IMR-90 (cell line): ENCODE measurements around the gene LRCH3. TPM values are rescaled to one million over a fixed set of nuclear protein-coding genes. Genes with fewer than 3 reads are reported as not detected.

Experiments
- ATAC-seq: fragments of 200-7000 bp; cut with Tn5 transposase; 2 replicates; pipeline ENCODE4 v1.9.1; 2020; ENCODE audit warnings: low read depth, mild to moderate bottlenecking, moderate library complexity
- BruUV-seq: library from RNA; stranded (reverse); fragments of 400-500 nt; replicated peaks from 2 replicates; lab custom pipeline; 2021; lab: Mats Ljungman, UMichigan
- CTCF ChIA-PET: fragments of 300-600 bp; formaldehyde crosslinking; extraction: SDS; loops from one replicate; lab custom pipeline; 2021; ENCODE audit warnings: antibody characterized with exemption; lab: Yijun Ruan, JAX
- POLR2A ChIA-PET: fragments of 300-600 bp; sonication (Branson Sonifier 250); formaldehyde crosslinking; loops from one replicate; lab custom pipeline; 2022; ENCODE audit warnings: antibody characterized with exemption; ENCODE audit not compliant: unreplicated experiment; lab: Charles Lee
- DNase-seq: peaks from one replicate; pipeline ENCODE4 v3.0.0; 2013
- H2AFZ ChIP-seq: replicated peaks from 2 replicates; pipeline ENCODE3; 2013; ENCODE audit warnings: low read length, mild to moderate bottlenecking; ENCODE audit not compliant: poor library complexity
- H2AK5ac ChIP-seq: 2 replicates; pipeline ENCODE4 v1.6.1; 2013; ENCODE audit warnings: low read depth, low read length, inconsistent platforms
- H2AK9ac ChIP-seq: replicated peaks from 2 replicates; pipeline ENCODE3; 2013; ENCODE audit warnings: mild to moderate bottlenecking, low read depth, low read length, moderate library complexity; ENCODE audit not compliant: poor library complexity
- H2BK120ac ChIP-seq: 2 replicates; pipeline ENCODE4 v1.6.1; 2013; ENCODE audit warnings: low read depth, low read length, inconsistent platforms
- H2BK15ac ChIP-seq: 3 replicates; pipeline ENCODE4 v1.6.1; 2013; ENCODE audit warnings: low read depth, low read length, inconsistent platforms
- H2BK20ac ChIP-seq: 2 replicates; pipeline ENCODE4 v1.6.1; 2013; ENCODE audit warnings: low read depth, mild to moderate bottlenecking, inconsistent platforms, low read length, moderate library complexity
- H2BK5ac ChIP-seq: 2 replicates; pipeline ENCODE4 v1.6.1; 2013; ENCODE audit warnings: mild to moderate bottlenecking, low read depth, low read length, inconsistent platforms; ENCODE audit not compliant: poor library complexity, severe bottlenecking
- H3K14ac ChIP-seq: replicated peaks from 2 replicates; pipeline ENCODE4 v1.6.1; 2013; ENCODE audit warnings: low read depth, low read length, inconsistent platforms
- H3K18ac ChIP-seq: 2 replicates; pipeline ENCODE4 v1.6.1; 2013; ENCODE audit warnings: low read depth, low read length, control low read depth
- H3K23ac ChIP-seq: 2 replicates; pipeline ENCODE4 v1.6.1; 2013; ENCODE audit warnings: low read depth, low read length, inconsistent platforms
- H3K27ac ChIP-seq: 2 replicates; pipeline ENCODE4 v1.5.1; 2013; ENCODE audit warnings: mild to moderate bottlenecking, control low read depth, low read length; ENCODE audit not compliant: insufficient read depth
- H3K27me3 ChIP-seq: 2 replicates; pipeline ENCODE4 v1.6.1; 2013; ENCODE audit warnings: low read length; ENCODE audit not compliant: control insufficient read depth, insufficient read depth
- H3K36me3 ChIP-seq: 2 replicates; pipeline ENCODE4 v1.6.1; 2013; ENCODE audit warnings: low read length, mixed read lengths; ENCODE audit not compliant: control insufficient read depth, insufficient read depth
- H3K4ac ChIP-seq: 2 replicates; pipeline ENCODE4 v1.6.1; 2013; ENCODE audit warnings: low read depth, low read length, inconsistent platforms
- H3K4me1 ChIP-seq: 2 replicates; pipeline ENCODE4 v1.6.1; 2013; ENCODE audit warnings: low read length, mixed read lengths; ENCODE audit not compliant: control insufficient read depth, insufficient read depth
- H3K4me2 ChIP-seq: 2 replicates; pipeline ENCODE4 v1.6.1; 2013; ENCODE audit warnings: low read depth, mild to moderate bottlenecking, control low read depth, low read length, moderate library complexity
- H3K4me3 ChIP-seq: 2 replicates; pipeline ENCODE4 v1.5.1; 2013; ENCODE audit warnings: low read depth, mild to moderate bottlenecking, control low read depth, low read length, moderate library complexity; ENCODE audit not compliant: insufficient read depth
- H3K56ac ChIP-seq: 2 replicates; pipeline ENCODE4 v1.6.1; 2013; ENCODE audit warnings: low read length, inconsistent platforms; ENCODE audit not compliant: insufficient read depth; ENCODE audit errors: extremely low read depth
- H3K79me1 ChIP-seq, 2 experiments: 2 replicates each; pipeline ENCODE4 v1.6.1; 2013; ENCODE audit warnings: low read length in 2 of 2, inconsistent platforms in 1 of 2, low read depth in 1 of 2
- H3K9ac ChIP-seq: 2 replicates; pipeline ENCODE4 v1.6.1; 2013; ENCODE audit warnings: low read depth, low read length, control low read depth
- H3K9me1 ChIP-seq: 2 replicates; pipeline ENCODE4 v1.6.1; 2013; ENCODE audit warnings: low read length, inconsistent platforms; ENCODE audit not compliant: insufficient read depth
- H3K9me3 ChIP-seq: 2 replicates; pipeline ENCODE4 v1.6.1; 2013; ENCODE audit warnings: low read length; ENCODE audit not compliant: control insufficient read depth, insufficient read depth
- H4K20me1 ChIP-seq: 2 replicates; pipeline ENCODE4 v1.6.1; 2013; ENCODE audit warnings: low read length, inconsistent platforms; ENCODE audit not compliant: insufficient read depth
- H4K5ac ChIP-seq: 2 replicates; pipeline ENCODE4 v1.6.1; 2013; ENCODE audit warnings: mild to moderate bottlenecking, low read depth, low read length, control low read depth
- H4K8ac ChIP-seq, 2 experiments: 2 replicates each; pipeline ENCODE4 v1.6.1; 2013; ENCODE audit warnings: low read depth in 2 of 2, low read length in 2 of 2, control low read depth in 1 of 2, inconsistent platforms in 1 of 2
- H4K91ac ChIP-seq: 2 replicates; pipeline ENCODE4 v1.6.1; 2013; ENCODE audit warnings: low read depth, low read length, inconsistent platforms; ENCODE audit not compliant: insufficient read depth
- BHLHE40 ChIP-seq: fragments of 150-350 bp; IDR thresholded peaks from 2 replicates; pipeline ENCODE4 v1.6.1; 2016; ENCODE audit warnings: mild to moderate bottlenecking, low read depth, low read length
- CEBPB ChIP-seq: IDR thresholded peaks from 2 replicates; pipeline ENCODE4 v1.6.1; 2012; ENCODE audit warnings: low read depth, low read length, improper control_type of control experiment
- CHD1 ChIP-seq: IDR thresholded peaks from 2 replicates; pipeline ENCODE4 v1.6.1; 2012; ENCODE audit warnings: low read depth, low read length, improper control_type of control experiment
- ELK1 ChIP-seq: fragments of 150-350 bp; IDR thresholded peaks from 2 replicates; pipeline ENCODE4 v1.6.1; 2016; ENCODE audit warnings: low read depth, mild to moderate bottlenecking, low read length, moderate library complexity, borderline replicate concordance
- FOS ChIP-seq: fragments of 150-350 bp; IDR thresholded peaks from 2 replicates; pipeline ENCODE4 v1.6.1; 2016; ENCODE audit warnings: low read depth, low read length
- MAFK ChIP-seq: IDR thresholded peaks from 2 replicates; pipeline ENCODE4 v1.6.1; 2012; ENCODE audit warnings: low read depth, low read length, improper control_type of control experiment
- MAZ ChIP-seq: IDR thresholded peaks from 2 replicates; pipeline ENCODE4 v1.6.1; 2012; ENCODE audit warnings: low read depth, mild to moderate bottlenecking, low read length, improper control_type of control experiment, moderate library complexity, borderline replicate concordance
- MXI1 ChIP-seq: IDR thresholded peaks from 2 replicates; pipeline ENCODE4 v1.6.1; 2012; ENCODE audit warnings: low read depth, mild to moderate bottlenecking, low read length, moderate library complexity, borderline replicate concordance
- NFE2L2 ChIP-seq: fragments of 150-350 bp; IDR thresholded peaks from 2 replicates; pipeline ENCODE4 v1.6.1; 2016; ENCODE audit warnings: low read depth, mild to moderate bottlenecking, low read length
- POLR2A ChIP-seq: IDR thresholded peaks from 2 replicates; pipeline ENCODE4 v1.6.1; 2012; ENCODE audit warnings: mild to moderate bottlenecking, low read depth, low read length
- RAD21 ChIP-seq: IDR thresholded peaks from 2 replicates; pipeline ENCODE4 v1.6.1; 2012; ENCODE audit warnings: low read length, improper control_type of control experiment
- RCOR1 ChIP-seq: IDR thresholded peaks from 2 replicates; pipeline ENCODE4 v1.6.1; 2012; ENCODE audit warnings: mild to moderate bottlenecking, low read length, improper control_type of control experiment; ENCODE audit not compliant: insufficient replicate concordance
- RFX5 ChIP-seq: IDR thresholded peaks from 2 replicates; pipeline ENCODE4 v1.8.0; 2012; ENCODE audit warnings: low read depth, mild to moderate bottlenecking, low read length, moderate library complexity
- SMC3 ChIP-seq: fragments of 150-350 bp; IDR thresholded peaks from 2 replicates; pipeline ENCODE4 v1.6.1; 2016; ENCODE audit warnings: low read depth, mild to moderate bottlenecking, antibody characterized with exemption, low read length, moderate library complexity
- WGBS, 2 experiments: methylation state at CpG; one replicate each; pipeline versions ENCODE4 v1.1.5 to v1.1.7; 2013; ENCODE audit warnings: missing lambda C conversion rate in 2 of 2; ENCODE audit not compliant: insufficient read length in 1 of 2; ENCODE audit errors: extremely low coverage in 2 of 2; 5-methylcytosine and 5-hydroxymethylcytosine counted together
- dilution Hi-C: fragments of 300-500 bp; cut with HindIII; formaldehyde crosslinking; loops from one replicate; pipeline ENCODE4 v1.14.3; 2018; ENCODE audit warnings: low sequenced_read_pairs; ENCODE audit not compliant: unreplicated experiment
- in situ Hi-C: fragments of 300-500 bp; cut with MboI; formaldehyde crosslinking; loops from 3 replicates; pipeline ENCODE4 v1.14.3; 2019; ENCODE audit warnings: low sequenced_read_pairs, inconsistent platforms, mixed read lengths
- intact Hi-C: fragments of 100-400 bp; cut with micrococcal nuclease; formaldehyde crosslinking; loops from 2 replicates; pipeline ENCODE4 v1.10.0; 2022
- polyA plus RNA-seq, 3 experiments: library from polyadenylated mRNA; depleted of rRNA; stranded (reverse); fragments of >200 nt; gene quantifications; 2 replicates each; pipeline ENCODE4 v1.2.3, GENCODE V29; 2012; ENCODE audit warnings: low replicate concordance in 1 of 3
- total RNA-seq: library from RNA; depleted of rRNA; stranded (reverse); fragments of >200 nt; gene quantifications from 2 replicates; pipeline ENCODE4 v1.2.3, GENCODE V29; 2012
- TF ChIP-seq, protein P1 (sequence below): fragments of 150-350 bp; IDR thresholded peaks from 2 replicates; pipeline ENCODE4 v1.6.1; 2017; ENCODE audit warnings: mild to moderate bottlenecking, antibody characterized with exemption, low read length, low read depth
- TF ChIP-seq, protein P2 (sequence below): conservative IDR thresholded peaks from 2 replicates; pipeline ENCODE4 v1.5.1; 2012; ENCODE audit warnings: mild to moderate bottlenecking, low read depth, low read length, improper control_type of control experiment

LRCH3 gene
- total and polyA plus RNA-seq, 2 of the 4 experiments (the other 2 are of a cell fraction): 28.5 to 40.5 TPM

DNA sequence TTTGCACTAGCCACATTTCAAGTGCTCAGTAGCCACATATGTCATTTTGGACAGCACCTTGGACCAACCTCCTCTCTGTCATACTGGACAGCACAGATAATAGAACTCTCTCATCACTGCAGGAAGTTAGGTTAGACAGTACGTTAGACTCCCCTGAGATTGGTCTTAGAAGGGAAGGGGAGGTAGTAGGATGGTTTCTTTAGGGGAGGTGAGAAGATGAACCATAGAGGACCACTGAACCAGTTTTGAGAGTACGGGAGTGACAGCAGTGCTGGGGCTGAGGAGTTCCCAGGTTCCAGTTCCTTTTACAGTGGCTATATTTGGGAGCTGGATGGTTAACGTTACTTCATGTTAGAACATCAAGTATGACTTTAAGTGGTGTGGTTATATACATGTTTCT is 7.8 kb downstream of the LRCH3 start:
- intact Hi-C loops: no loop called here
- no peak overlapping the region for H3K27ac ChIP-seq

More for the DNA sequence above, 7.8 kb downstream of the LRCH3 start:
- no peak overlapping the region for H3K9ac ChIP-seq
- no peak for ATAC-seq
- BruUV-seq: no TSS peak
- H4K20me1 ChIP-seq: peaks cover 91% of the 10 kb centered on the region
- H3K4me3 ChIP-seq: no peak overlapping the region
- in situ Hi-C loops (no loop called here), dilution Hi-C loops (no loop called here)
- no peak overlapping the region for H2AFZ ChIP-seq
- H3K23ac ChIP-seq: peak overlapping the region; percentile 13
- peak overlapping the region; percentile 14 for H3K18ac ChIP-seq
- H2BK15ac ChIP-seq: no peak overlapping the region; the same call in 2 of the 3 replicates
- no peak for DNase-seq
- POLR2A ChIA-PET: no interaction called here
- H3K27me3 ChIP-seq: no peaks in the 10 kb centered on the region
- CTCF ChIA-PET: no interaction called here
- peaks cover 17% of the 10 kb centered on the region for H3K9me1 ChIP-seq
- no peak overlapping the region for H4K5ac ChIP-seq
- peaks cover 16% of the 10 kb centered on the region for H3K4me1 ChIP-seq
- H2AK9ac ChIP-seq: no peak overlapping the region
- H4K91ac ChIP-seq: no peak overlapping the region
- peak overlapping the region; percentile 58; the same call in 1 of the 2 replicates for H2BK20ac ChIP-seq
- no peak overlapping the region for H4K8ac ChIP-seq
- H2BK120ac ChIP-seq: peak overlapping the region; percentile 18; the same call in 1 of the 2 replicates
- peak overlapping the region; percentile 28; the same call in 1 of the 2 replicates for H3K4me2 ChIP-seq
- peak overlapping the region; percentile 40 for H2BK5ac ChIP-seq
- peak overlapping the region; percentile 24; the same call in 1 of the 2 replicates for H3K4ac ChIP-seq
- no CpG with 5 or more reads among the region's 3 CpGs for WGBS, 2 experiments
- peak overlapping the region; percentile 61; the same call in 1 of the 2 replicates for H3K14ac ChIP-seq
- peaks cover 17 to 73% of the 10 kb centered on the region in 2 experiments for H3K79me1 ChIP-seq
- no peaks in the 10 kb centered on the region for H3K36me3 ChIP-seq
- TF ChIP-seq ELK1 (no peak), CHD1 (no peak), FOS (no peak), RCOR1 (no peak), MAFK (no peak), CEBPB (no peak), POLR2A (no peak), NFE2L2 (no peak), BHLHE40 (no peak), MXI1 (no peak), SMC3 (no peak), RAD21 (no peak), MAZ (no peak), RFX5 (no peak)
- TF ChIP-seq, protein P1, sequence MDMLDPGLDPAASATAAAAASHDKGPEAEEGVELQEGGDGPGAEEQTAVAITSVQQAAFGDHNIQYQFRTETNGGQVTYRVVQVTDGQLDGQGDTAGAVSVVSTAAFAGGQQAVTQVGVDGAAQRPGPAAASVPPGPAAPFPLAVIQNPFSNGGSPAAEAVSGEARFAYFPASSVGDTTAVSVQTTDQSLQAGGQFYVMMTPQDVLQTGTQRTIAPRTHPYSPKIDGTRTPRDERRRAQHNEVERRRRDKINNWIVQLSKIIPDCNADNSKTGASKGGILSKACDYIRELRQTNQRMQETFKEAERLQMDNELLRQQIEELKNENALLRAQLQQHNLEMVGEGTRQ: no peak
- TF ChIP-seq, protein P2, sequence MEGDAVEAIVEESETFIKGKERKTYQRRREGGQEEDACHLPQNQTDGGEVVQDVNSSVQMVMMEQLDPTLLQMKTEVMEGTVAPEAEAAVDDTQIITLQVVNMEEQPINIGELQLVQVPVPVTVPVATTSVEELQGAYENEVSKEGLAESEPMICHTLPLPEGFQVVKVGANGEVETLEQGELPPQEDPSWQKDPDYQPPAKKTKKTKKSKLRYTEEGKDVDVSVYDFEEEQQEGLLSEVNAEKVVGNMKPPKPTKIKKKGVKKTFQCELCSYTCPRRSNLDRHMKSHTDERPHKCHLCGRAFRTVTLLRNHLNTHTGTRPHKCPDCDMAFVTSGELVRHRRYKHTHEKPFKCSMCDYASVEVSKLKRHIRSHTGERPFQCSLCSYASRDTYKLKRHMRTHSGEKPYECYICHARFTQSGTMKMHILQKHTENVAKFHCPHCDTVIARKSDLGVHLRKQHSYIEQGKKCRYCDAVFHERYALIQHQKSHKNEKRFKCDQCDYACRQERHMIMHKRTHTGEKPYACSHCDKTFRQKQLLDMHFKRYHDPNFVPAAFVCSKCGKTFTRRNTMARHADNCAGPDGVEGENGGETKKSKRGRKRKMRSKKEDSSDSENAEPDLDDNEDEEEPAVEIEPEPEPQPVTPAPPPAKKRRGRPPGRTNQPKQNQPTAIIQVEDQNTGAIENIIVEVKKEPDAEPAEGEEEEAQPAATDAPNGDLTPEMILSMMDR: no peak
- H2AK5ac ChIP-seq: peak overlapping the region; percentile 56; the same call in 1 of the 2 replicates
- no peaks in the 10 kb centered on the region for H3K9me3 ChIP-seq
- no peak overlapping the region for H3K56ac ChIP-seq
